ENCODE data around the gene LYRM4.

LYRM4 gene

GRCh38 chr6:5146398-5146797, 114.4 kb downstream of the LYRM4 start:
- no peak for DNase-seq (ENCODE audit: low read depth in 2 of 2)

DNA sequence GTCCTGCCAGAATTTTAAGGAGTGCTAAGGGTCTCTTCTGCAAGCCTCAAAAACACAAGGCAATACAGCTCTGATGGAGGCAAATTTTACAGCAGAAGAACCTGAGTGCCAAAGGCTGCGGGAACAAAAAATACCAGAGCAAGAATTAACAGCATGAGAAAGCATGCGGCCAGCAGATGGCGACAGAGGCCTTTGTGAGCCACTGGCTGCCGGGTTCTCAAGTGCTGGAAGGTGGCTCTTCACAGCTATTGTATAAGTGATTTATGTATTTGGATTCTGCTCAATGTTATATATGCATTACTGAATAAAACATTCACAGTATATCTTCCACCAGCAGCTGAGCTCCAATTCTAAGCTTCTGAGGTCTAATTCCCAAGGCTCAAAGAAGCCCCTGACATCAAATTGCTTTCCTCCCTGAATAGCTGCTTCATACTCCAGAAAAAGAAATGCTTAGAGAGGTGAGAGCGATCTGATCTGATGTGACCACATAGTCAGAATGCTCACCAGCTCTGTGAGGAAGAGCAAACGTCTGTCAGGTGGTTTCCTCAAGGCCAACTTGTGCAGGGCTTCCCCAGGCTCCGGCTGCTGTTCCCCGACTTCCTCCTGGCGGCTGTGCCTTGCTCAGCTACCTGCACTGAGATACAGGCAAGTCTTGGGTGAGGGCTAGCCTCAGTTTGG, 117.0 kb downstream of the LYRM4 start:
- peak; percentile 55 to 56 for DNase-seq (ENCODE audit: low read depth in 2 of 2)

DNA sequence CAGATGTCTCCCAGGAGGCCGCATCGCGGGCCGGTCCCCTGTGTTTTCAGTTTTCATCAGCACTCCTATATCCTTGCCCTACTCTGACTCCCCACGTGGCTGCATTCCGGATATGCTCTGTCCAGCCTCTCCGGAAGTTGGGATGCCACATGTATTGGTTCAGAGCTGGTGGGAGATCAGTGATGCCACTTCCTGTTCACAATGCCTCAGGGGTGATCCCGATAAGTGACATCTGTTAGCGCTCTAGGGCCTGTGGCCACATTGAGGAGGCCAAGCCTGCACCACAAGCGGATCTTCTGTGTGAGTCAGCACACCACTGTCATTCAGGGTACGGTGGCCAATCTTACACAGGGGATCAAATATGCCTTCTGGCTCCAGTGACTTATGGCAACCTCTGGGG, 117.8 kb downstream of the LYRM4 start:
- DNase-seq (ENCODE audit: low read depth in 2 of 2): no peak

DNA sequence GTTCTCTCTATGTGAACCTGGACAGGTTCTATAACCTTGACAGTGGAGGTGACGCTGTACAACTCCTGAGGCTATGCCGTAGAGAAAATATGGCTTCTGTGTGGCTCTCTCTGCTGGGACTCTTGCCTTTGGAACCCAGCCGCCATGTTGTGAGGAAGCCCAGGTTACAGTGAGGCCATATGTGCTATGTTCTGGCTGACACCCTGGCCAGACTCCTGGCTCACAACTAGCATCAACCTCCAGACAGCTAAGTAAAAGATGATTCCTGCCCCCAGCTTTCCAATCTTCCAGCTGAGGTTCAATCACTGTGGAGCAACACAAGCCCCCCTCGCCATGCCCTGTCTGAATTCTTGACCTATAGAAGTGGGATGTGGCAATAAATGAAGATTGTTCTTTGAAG, 118.6 kb downstream of the LYRM4 start:
- no peak for DNase-seq (ENCODE audit: low read depth in 2 of 2)

GRCh38 chr6:5141046-5141445, 119.7 kb downstream of the LYRM4 start:
- no peak for DNase-seq (ENCODE audit: low read depth in 2 of 2)

DNA sequence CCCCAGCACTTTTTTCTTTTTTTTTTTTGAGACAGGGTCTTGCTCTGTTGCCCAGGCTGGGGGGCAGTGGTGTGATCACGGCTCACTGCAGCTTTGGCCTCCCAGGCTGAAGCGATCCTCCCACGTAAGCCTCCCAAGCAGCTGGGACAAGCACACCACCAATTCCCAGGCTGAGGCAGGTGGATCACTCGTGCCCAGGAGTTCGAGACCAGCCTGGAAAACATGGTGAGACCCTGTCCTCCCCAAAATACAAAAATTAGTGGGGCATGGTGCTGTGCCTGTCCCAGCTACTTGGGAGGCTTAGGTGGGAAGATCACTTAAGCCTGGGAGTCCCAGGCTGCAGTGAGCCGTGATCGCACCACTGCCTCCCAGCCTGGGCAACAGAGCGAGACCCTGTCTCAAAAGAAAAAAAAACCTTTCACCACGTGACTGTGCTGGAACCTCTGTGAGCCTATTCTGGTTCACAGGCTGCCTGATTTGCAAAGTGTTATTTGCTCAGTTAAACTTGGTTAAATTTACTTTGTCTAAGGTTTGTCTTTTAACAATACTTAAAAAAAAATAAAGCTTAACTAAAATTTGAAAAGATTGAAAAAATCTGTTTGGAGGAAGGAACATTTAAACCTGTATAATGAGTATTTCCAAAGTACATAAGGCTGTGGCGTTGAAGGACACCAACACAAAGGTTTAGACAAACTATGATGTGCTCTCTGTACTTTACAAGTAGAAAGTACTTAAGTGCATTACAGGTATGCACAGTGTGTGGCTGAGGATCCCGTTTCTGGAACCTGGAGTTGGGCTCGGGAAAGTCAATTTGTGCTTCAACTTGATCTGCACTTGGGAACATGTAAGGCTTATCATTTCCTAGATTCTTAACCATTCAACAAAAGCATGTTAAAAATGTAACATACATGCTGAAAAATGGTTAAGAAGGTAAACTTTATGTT, 120.7 kb downstream of the LYRM4 start:
- DNase-seq (ENCODE audit: low read depth in 2 of 2): no peak

DNA sequence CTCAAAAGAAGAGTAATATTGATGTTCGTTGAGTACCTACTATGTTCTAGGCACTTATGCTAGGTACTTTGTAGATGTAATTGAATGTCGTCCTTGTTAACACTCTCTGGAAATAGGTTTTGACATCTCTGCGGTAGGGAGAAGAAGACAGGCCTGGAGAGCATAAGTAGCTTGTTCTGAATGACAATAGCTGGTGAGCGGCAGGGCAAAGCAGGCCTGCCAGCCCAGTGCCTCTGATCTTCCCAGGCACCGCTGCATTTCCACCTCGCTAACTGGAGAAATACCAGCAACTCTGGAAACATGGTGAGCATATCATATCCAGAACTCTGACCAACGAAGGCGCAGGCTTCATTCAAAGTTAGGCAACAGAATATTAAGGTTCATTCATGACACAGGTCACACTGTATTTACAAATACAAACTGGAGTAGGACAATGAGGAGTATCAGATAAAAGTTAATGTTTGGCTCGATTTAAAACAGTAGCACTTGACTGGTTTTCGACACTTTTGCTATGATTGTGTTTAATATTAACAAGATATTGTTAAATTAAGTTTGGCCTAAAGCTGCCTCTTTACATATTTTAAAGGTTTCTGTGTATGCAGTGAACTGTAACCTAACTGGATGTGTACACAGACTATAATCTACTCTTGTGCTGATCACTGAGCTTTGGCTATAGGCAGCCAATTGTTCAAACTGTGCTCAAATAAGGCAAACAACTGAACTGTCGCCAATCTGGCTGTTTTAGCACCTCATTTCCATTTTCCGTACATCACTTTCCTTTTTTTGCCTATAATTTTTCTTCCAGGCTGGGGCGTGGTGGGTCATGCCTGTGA, 121.5 kb downstream of the LYRM4 start:
- no peak for DNase-seq (ENCODE audit: low read depth in 2 of 2)

- no peak for DNase-seq (ENCODE audit: low read depth in 2 of 2)
Measured at GRCh38 chr6:5136851-5137250, 123.9 kb downstream of the LYRM4 start.

GRCh38 chr6:5135788-5136376, 124.9 kb downstream of the LYRM4 start:
- DNase-seq (ENCODE audit: low read depth in 2 of 2): peak in 1 of 2 donors; percentile 8

GRCh38 chr6:5133943-5134342, 126.8 kb downstream of the LYRM4 start:
- DNase-seq (ENCODE audit: low read depth in 2 of 2): no peak

DNA sequence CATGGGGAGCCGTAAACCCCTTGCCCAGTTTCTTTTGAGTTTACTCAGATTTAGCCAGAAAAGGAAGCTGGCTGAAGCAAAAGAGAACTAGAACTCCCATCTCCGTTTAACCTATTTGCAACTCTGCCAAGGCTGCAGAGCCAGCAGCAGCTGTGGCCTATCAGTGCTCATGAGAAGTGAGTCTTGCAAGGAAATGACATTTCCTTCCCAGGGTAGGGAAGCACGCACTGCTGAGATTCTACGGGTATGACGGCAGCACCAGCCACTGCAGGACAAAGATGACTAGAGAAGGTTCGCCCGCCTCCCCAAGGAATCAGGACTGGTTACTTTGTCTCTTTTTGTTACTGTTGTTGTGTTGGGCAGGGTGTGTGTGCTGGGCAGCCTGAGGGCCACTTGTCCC, 128.0 kb downstream of the LYRM4 start:
- DNase-seq (ENCODE audit: low read depth in 2 of 2): no peak

- DNase-seq (ENCODE audit: low read depth in 2 of 2): no peak
Measured at GRCh38 chr6:5130135-5130866, 130.4 kb downstream of the LYRM4 start.

DNA sequence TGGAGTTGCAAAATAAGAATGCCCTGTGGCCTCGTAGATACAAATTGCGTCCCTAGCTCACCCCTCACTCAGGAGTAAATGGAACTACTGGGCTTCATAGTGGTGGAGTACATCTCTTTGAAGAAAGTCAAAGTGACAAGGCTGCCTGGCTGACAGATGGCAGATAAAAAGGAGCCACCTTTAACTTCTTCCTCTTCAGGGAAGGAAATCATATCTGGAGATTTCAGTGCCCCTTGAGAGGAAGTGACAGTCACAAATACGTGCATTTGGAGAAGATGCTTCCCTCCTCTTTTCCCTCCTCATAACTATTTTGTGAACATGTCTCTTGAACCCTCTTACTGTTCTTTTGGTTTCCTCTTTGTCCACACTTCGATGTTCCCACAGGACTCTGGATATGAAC, 132.4 kb downstream of the LYRM4 start:
- no peak for DNase-seq (ENCODE audit: low read depth in 2 of 2)

GRCh38 chr6:5127106-5127687, 133.6 kb downstream of the LYRM4 start:
- DNase-seq (ENCODE audit: low read depth in 2 of 2): no peak

GRCh38 chr6:5126214-5126613, 134.5 kb downstream of the LYRM4 start:
- DNase-seq (ENCODE audit: low read depth in 2 of 2): no peak

- DNase-seq (ENCODE audit: low read depth in 2 of 2): no peak
Measured at GRCh38 chr6:5125152-5126006, 135.4 kb downstream of the LYRM4 start.

- no peak for DNase-seq (ENCODE audit: low read depth in 2 of 2)
Measured at GRCh38 chr6:5124526-5124925, 136.2 kb downstream of the LYRM4 start.

DNA sequence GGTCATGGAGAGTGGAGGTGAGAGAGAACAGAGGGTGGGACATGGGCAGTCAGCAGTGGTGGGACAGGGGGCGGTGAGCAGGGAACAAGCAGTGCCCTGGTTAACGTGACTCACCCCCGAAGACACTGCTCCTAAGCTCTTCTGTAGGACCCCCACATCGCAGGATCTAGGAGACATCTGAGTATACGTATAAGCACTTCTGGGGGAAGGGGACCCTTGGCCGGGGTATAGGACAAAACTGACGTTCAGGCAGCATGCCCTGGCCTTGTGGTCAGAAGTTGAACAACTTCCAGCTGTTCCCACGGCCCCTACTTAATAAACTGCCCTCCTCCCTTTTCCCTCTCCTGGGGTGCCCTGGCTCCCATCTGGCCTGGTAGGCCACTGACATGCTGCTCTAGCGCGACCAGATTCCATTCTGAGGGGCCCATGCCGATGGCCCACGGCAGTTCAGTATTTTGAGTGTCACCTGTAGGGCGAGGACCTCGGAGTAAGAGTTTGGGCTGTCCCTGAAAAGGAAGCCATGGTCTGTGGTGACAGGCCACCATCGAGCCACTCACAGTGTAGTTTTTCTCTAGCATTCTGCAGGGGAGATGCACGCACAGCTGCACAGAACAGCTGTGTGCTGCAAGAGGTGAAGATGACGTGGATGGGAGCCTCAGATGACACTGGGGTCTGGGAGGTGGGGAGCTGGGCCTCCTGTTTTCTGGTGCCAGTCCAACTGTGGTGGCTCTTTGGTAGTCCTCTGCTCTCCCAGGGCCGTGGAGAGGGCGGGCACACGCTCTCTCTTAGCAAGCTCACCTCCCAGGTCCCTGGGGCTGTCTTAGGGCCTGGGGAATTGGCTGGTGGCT, 137.2 kb downstream of the LYRM4 start:
- no peak for DNase-seq (ENCODE audit: low read depth in 2 of 2)

Data from stimulated activated CD8-positive, alpha-beta memory T cell treated with anti-CD3 and anti-CD28 coated beads, Interleukin-15, amount 100 ng/mL, for 48 hours (primary cell).